ENCODE results near the gene ASPSCR1. TPM values are rescaled to one million over a fixed set of nuclear protein-coding genes. Genes with fewer than 3 reads are reported as not detected.

The ASPSCR1 gene
- total and polyA plus RNA-seq, 8 donors = 11.7 to 143 (median 55.6) TPM

- Histone ChIP-seq H3K36me3 (peaks cover 0 to 46% (median 39%) of the 10 kb centered on the region in 4 donors), H3K9me3 (no peaks in the 10 kb centered on the region), H3K27ac (no peak overlapping the region), H3K27me3 (no peaks in the 10 kb centered on the region), H3K4me1 (peaks cover 12 to 35% (median 27%) of the 10 kb centered on the region in 4 donors), H3K4me3 (no peak overlapping the region)
- no peak for DNase-seq
- 77 to 90% (median 83%) methylated on average over 9 to 13 of the region's 13 CpGs for WGBS, 5 donors
- TF ChIP-seq CTCF (IDR thresholded peaks at IDR 0.05) = no peak
- intact Hi-C loops (cut with DNase I; ENCODE audit: low total_unique reads) = loop anchor here (5.0 kb wide), 1 partner anchor 53 kb away; the partner anchor contains the start of gene NOTUM
Observed at GRCh38 chr17:82014971-82015310, 37.5 kb downstream of the ASPSCR1 start.

- WGBS, 5 donors = 76 to 88% (median 86%) methylated on average over 10 to 24 of the region's 24 CpGs
- Histone ChIP-seq H3K4me3 (no peak overlapping the region), H3K36me3 (peaks cover 0 to 45% (median 37%) of the 10 kb centered on the region in 4 donors), H3K27ac (no peak overlapping the region), H3K4me1 (peaks cover 15 to 40% (median 32%) of the 10 kb centered on the region in 4 donors), H3K9me3 (no peaks in the 10 kb centered on the region), H3K27me3 (no peaks in the 10 kb centered on the region)
- no peak for DNase-seq
- intact Hi-C loops (cut with DNase I; ENCODE audit: low total_unique reads) = loop anchor here (5.0 kb wide), 1 partner anchor 53 kb away; the partner anchor contains the start of gene NOTUM
- TF ChIP-seq CTCF (IDR thresholded peaks at IDR 0.05) = no peak
- TF ChIP-seq POLR2A (IDR thresholded peaks at IDR 0.05) = no peak
- no peak for TF ChIP-seq POLR2AphosphoS5 (IDR thresholded peaks at IDR 0.05)
Observed at GRCh38 chr17:82015311-82015971, 38.0 kb downstream of the ASPSCR1 start.

GRCh38 chr17:82016061-82016874, 38.8 kb downstream of the ASPSCR1 start:
- Histone ChIP-seq H3K4me1 (peaks cover 19 to 48% (median 40%) of the 10 kb centered on the region in 4 donors), H3K27ac (no peak overlapping the region), H3K36me3 (peaks cover 0 to 37% (median 30%) of the 10 kb centered on the region in 4 donors), H3K27me3 (no peaks in the 10 kb centered on the region), H3K9me3 (no peaks in the 10 kb centered on the region), H3K4me3 (no peak overlapping the region)
- no peak for DNase-seq
- intact Hi-C loops (cut with DNase I; ENCODE audit: low total_unique reads) = loop anchor here (5.0 kb wide), 1 partner anchor 54 kb away; the partner anchor contains the start of gene NOTUM
- no peak for TF ChIP-seq POLR2A (IDR thresholded peaks at IDR 0.05)
- 88 to 91% (median 90%) methylated on average over 8 to 28 of the region's 28 CpGs for WGBS, 5 donors

- H3K36me3 ChIP-seq = peaks cover 0 to 30% (median 23%) of the 10 kb centered on the region in 4 donors
- TF ChIP-seq POLR2AphosphoS5 (IDR thresholded peaks at IDR 0.05) = no peak
- TF ChIP-seq EP300 (IDR thresholded peaks at IDR 0.05) = no peak
- no peak for TF ChIP-seq POLR2A (IDR thresholded peaks at IDR 0.05)
- TF ChIP-seq CTCF (IDR thresholded peaks at IDR 0.05) = no peak
- no peaks in the 10 kb centered on the region for H3K9me3 ChIP-seq
- DNase-seq = no peak
- intact Hi-C loops (cut with DNase I; ENCODE audit: low total_unique reads) = loop anchor here (5.0 kb wide), 1 partner anchor 55 kb away; the partner anchor contains the start of gene NOTUM
- no peak overlapping the region for H3K27ac ChIP-seq
- WGBS, 5 donors = 62 to 85% (median 83%) methylated on average over 8 to 24 of the region's 24 CpGs
- peaks cover 26 to 55% (median 47%) of the 10 kb centered on the region in 4 donors for H3K4me1 ChIP-seq
- no peaks in the 10 kb centered on the region for H3K27me3 ChIP-seq
- no peak overlapping the region for H3K4me3 ChIP-seq
Observed at GRCh38 chr17:82016875-82017459, 39.5 kb downstream of the ASPSCR1 start.

Data from stomach (tissue), 9 donors.